B cell (primary cell): ENCODE results near the gene HOXA11. TPM values are rescaled to one million over a fixed set of nuclear protein-coding genes. Genes with fewer than 3 reads are reported as not detected.
A peak's percentile ranks its signal among the peaks of the same experiment; 100 is the strongest.

ENCODE experiments used
- ATAC-seq: fragments of 200-7000 bp; cut with Tn5 transposase; one replicate; pipeline ENCODE4 v1.10.0; 2021; ENCODE audit warnings: low read depth, mild to moderate bottlenecking, moderate number of reproducible peaks, moderate library complexity
- CTCF ChIA-PET: fragments of 350-600 bp; sonication (Branson Sonifier 250); formaldehyde crosslinking; loops from one replicate; lab custom pipeline; 2021; ENCODE audit warnings: antibody characterized with exemption, inconsistent platforms; lab: Charles Lee
- POLR2A ChIA-PET: fragments of 350-600 bp; sonication (Branson Sonifier 250); formaldehyde crosslinking; loops from one replicate; lab custom pipeline; 2021; ENCODE audit warnings: antibody characterized with exemption; lab: Charles Lee
- DNase-seq: peaks from one replicate; pipeline ENCODE4 v3.0.0; 2013
- H2AFZ ChIP-seq: 2 replicates; pipeline ENCODE4 v1.6.1; 2012; ENCODE audit warnings: mild to moderate bottlenecking, low read depth, low read length; ENCODE audit not compliant: insufficient read depth, poor library complexity, severe bottlenecking
- H3K27ac ChIP-seq, 2 donors: 1 replicate in 1 of 2; 2 replicates in 1 of 2; pipeline ENCODE4 v1.5.1; 2012 to 2013; ENCODE audit warnings: low read length in 2 of 2, mild to moderate bottlenecking in 2 of 2, moderate library complexity in 1 of 2
- H3K27me3 ChIP-seq, 4 experiments: fragments of 200-600 bp in 1 of 4; sonication (generic) in 1 of 4; replicated peaks in 1 of 4; 1 replicate in 2 of 4; 2 replicates in 2 of 4; pipeline versions ENCODE4 v1.6.1 to v1.7.0; 2013 to 2016; ENCODE audit warnings: low read length in 3 of 4, mild to moderate bottlenecking in 2 of 4, mixed read lengths in 1 of 4, moderate library complexity in 1 of 4; ENCODE audit not compliant: insufficient read depth in 4 of 4, control insufficient read depth in 3 of 4; ENCODE audit errors: control extremely low read depth in 1 of 4
- H3K36me3 ChIP-seq, 2 experiments: replicated peaks in 1 of 2; 1 replicate in 1 of 2; 2 replicates in 1 of 2; pipeline versions ENCODE4 v1.6.1 to v1.7.1; 2013; ENCODE audit warnings: low read length in 1 of 2; ENCODE audit not compliant: insufficient read depth in 2 of 2, control insufficient read depth in 1 of 2; ENCODE audit errors: control extremely low read depth in 1 of 2, extremely low read depth in 1 of 2
- H3K4me1 ChIP-seq, 2 donors: fragments of 200-600 bp in 1 of 2; sonication (generic) in 1 of 2; 1 replicate in 1 of 2; 2 replicates in 1 of 2; pipeline versions ENCODE4 v1.5.1 to v1.6.1; 2013 to 2017; ENCODE audit warnings: low read length in 2 of 2; ENCODE audit not compliant: control insufficient read depth in 2 of 2, insufficient read depth in 2 of 2
- H3K4me2 ChIP-seq: replicated peaks from 2 replicates; pipeline ENCODE3; 2012; ENCODE audit warnings: mild to moderate bottlenecking, low read depth, low read length; ENCODE audit not compliant: poor library complexity, severe bottlenecking
- H3K4me3 ChIP-seq, 5 experiments: fragments of 200-600 bp in 1 of 5; sonication (generic) in 1 of 5; 1 replicate in 3 of 5; 2 replicates in 2 of 5; pipeline versions ENCODE4 v1.5.1 to v1.7.0; 2011 to 2016; ENCODE audit warnings: low read length in 4 of 5, mild to moderate bottlenecking in 4 of 5, low read depth in 2 of 5, control low read depth in 1 of 5, moderate library complexity in 1 of 5; ENCODE audit not compliant: insufficient read depth in 1 of 5; ENCODE audit errors: control extremely low read depth in 1 of 5, extremely low read depth in 1 of 5
- H3K79me2 ChIP-seq: fragments of 200-600 bp; sonication (generic); one replicate; pipeline ENCODE4 v1.6.0; 2016; ENCODE audit warnings: low read length; ENCODE audit not compliant: control insufficient read depth, insufficient read depth
- H3K9ac ChIP-seq: fragments of 200-600 bp; sonication (generic); 2 replicates; pipeline ENCODE4 v1.6.1; 2017; ENCODE audit warnings: mild to moderate bottlenecking, low read length, moderate library complexity
- H3K9me3 ChIP-seq, 3 donors: one replicate each; pipeline versions ENCODE4 v1.6.1 to v1.7.1; 2013; ENCODE audit warnings: low read length in 2 of 3; ENCODE audit not compliant: control insufficient read depth in 2 of 3, insufficient read depth in 1 of 3; ENCODE audit errors: control extremely low read depth in 1 of 3
- H4K20me1 ChIP-seq: 2 replicates; pipeline ENCODE4 v1.6.0; 2012; ENCODE audit warnings: mild to moderate bottlenecking, low read length; ENCODE audit not compliant: insufficient read depth, control insufficient read depth, poor library complexity, severe bottlenecking
- H3K27ac Mint-ChIP-seq: one replicate; pipeline ENCODE4 v1.8.0; 2021; ENCODE audit warnings: mixed read lengths
- H3K27me3 Mint-ChIP-seq: one replicate; pipeline ENCODE4 v1.8.0; 2021; ENCODE audit warnings: mixed read lengths
- H3K4me1 Mint-ChIP-seq: one replicate; pipeline ENCODE4 v1.8.0; 2021; ENCODE audit warnings: mixed read lengths
- H3K4me3 Mint-ChIP-seq: one replicate; pipeline ENCODE4 v1.8.0; 2021; ENCODE audit warnings: mixed read lengths
- H3K9me3 Mint-ChIP-seq: one replicate; pipeline ENCODE4 v1.8.0; 2022; ENCODE audit warnings: mixed read lengths; ENCODE audit not compliant: insufficient read depth
- CTCF ChIP-seq: fragments of 200-600 bp; IDR thresholded peaks from one replicate; pipeline ENCODE4 v1.8.0; 2022; ENCODE audit warnings: antibody characterized with exemption, mild to moderate bottlenecking
- EZH2 ChIP-seq: IDR thresholded peaks from 2 replicates; pipeline ENCODE4 v1.6.1; 2012; ENCODE audit warnings: borderline replicate concordance, low read depth, mild to moderate bottlenecking, moderate library complexity, low read length; ENCODE audit not compliant: insufficient read depth, poor library complexity, severe bottlenecking
- WGBS: methylation state at CpG from one replicate; pipeline ENCODE4 v1.1.5; 2013; ENCODE audit warnings: missing lambda C conversion rate; ENCODE audit not compliant: insufficient coverage; 5-methylcytosine and 5-hydroxymethylcytosine counted together
- intact Hi-C: fragments of 100-400 bp; cut with micrococcal nuclease; formaldehyde crosslinking; loops from one replicate; pipeline ENCODE4 v1.10.0; 2022
- polyA plus RNA-seq: library from polyadenylated mRNA; depleted of rRNA; stranded (reverse); fragments of >200 nt; gene quantifications from 2 replicates; pipeline ENCODE4 v1.2.3, GENCODE V29; 2012
- total RNA-seq, 2 donors: library from RNA; stranded (reverse); fragments of 120-200 nt in 1 of 2; gene quantifications; 1 replicate in 1 of 2; 2 replicates in 1 of 2; pipeline versions ENCODE4 v1.2.3 to v1.2.4, GENCODE V29; 2013 to 2022

Gene HOXA11
- total and polyA plus RNA-seq, 2 donors (not counting 1 experiment from before 2014, with no cell fraction given), result not detected

GRCh38 chr7:27188386-27189294 lies 3.6 kb upstream of the HOXA11 start:
- H3K9me3 Mint-ChIP-seq, result no peaks in the 10 kb centered on the region
- ChIA-PET POLR2A (no interaction called here), CTCF (interaction anchor here (0.6 to 5.9 kb wide), 3 partner anchors 7 to 27 kb away, joined by 3 to 28 read pairs (median 19); no protein-coding TSS in a partner anchor)
- Histone ChIP-seq H3K4me3 (peak overlapping the region in 3 of 5 experiments; percentile 13 to 20 (median 19)), H3K27me3 (peaks cover 0 to 97% (median 81%) of the 10 kb centered on the region in 4 experiments), H3K27ac (no peak overlapping the region), H3K9ac (no peak overlapping the region), H3K4me1 (peaks cover 61 to 81% of the 10 kb centered on the region in 2 donors), H2AFZ (peak overlapping the region; percentile 1), H3K36me3 (no peaks in the 10 kb centered on the region), H3K4me2 (peak overlapping the region; percentile 56), H4K20me1 (no peaks in the 10 kb centered on the region), H3K9me3 (peaks cover 0 to 80% (median 9%) of the 10 kb centered on the region in 3 donors), H3K79me2 (no peaks in the 10 kb centered on the region)
- TF ChIP-seq EZH2 (no peak), CTCF (no peak)
- DNase-seq (peak; percentile 59), ATAC-seq (no peak)
- H3K27ac Mint-ChIP-seq, result no peak overlapping the region
- 5% methylated on average over 47 of the region's 49 CpGs for WGBS
- peak overlapping the region; percentile 53 for H3K4me3 Mint-ChIP-seq
- H3K4me1 Mint-ChIP-seq, result peaks cover 52% of the 10 kb centered on the region
- peaks cover 84% of the 10 kb centered on the region for H3K27me3 Mint-ChIP-seq
- intact Hi-C loops, result loop anchor here (5.0 kb wide), 1 partner anchor 36 kb away; the partner anchor contains the start of gene HOXA3
